HEK293T (cell line): ENCODE measurements around the gene RASSF4.

Experiments
- BHLHE40 ChIP-seq: fragments of 450-650 bp; IDR thresholded peaks from 2 replicates; pipeline ENCODE4 v1.6.1; 2016; ENCODE audit warnings: mild to moderate bottlenecking, moderate library complexity, borderline replicate concordance
- ELF4 ChIP-seq: fragments of 450-650 bp; IDR thresholded peaks from 2 replicates; pipeline ENCODE4 v1.6.1; 2017; ENCODE audit warnings: antibody characterized with exemption

DNA sequence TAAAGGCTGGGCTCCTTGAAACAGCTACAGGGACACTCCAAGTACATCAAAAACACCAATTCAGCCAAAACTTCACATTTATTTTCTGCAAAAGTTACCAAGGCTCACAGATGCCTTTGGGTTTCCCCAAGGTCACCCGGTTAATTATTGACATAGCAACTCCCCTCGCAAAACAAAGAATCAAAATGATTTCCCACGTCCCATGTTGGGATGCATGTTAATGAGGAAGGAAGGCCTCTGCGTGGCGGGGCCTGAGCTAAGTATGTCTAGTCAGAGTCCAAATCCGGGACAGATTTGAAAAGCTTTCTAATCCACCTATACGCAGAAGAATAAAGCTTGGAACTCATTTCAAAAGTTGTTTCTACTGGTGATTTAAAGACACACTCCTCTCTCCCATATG lies 49.0 kb upstream of the RASSF4 start:
- TF ChIP-seq BHLHE40 (no peak), ELF4 (no peak)
